ENCODE measurements around the gene MALAT1. TPM values are rescaled to one million over a fixed set of nuclear protein-coding genes. Genes with fewer than 3 reads are reported as not detected.

MALAT1 gene
- total and polyA plus RNA-seq, 2 experiments from 2014 or later: 2,206 to 6,020 TPM

DNA sequence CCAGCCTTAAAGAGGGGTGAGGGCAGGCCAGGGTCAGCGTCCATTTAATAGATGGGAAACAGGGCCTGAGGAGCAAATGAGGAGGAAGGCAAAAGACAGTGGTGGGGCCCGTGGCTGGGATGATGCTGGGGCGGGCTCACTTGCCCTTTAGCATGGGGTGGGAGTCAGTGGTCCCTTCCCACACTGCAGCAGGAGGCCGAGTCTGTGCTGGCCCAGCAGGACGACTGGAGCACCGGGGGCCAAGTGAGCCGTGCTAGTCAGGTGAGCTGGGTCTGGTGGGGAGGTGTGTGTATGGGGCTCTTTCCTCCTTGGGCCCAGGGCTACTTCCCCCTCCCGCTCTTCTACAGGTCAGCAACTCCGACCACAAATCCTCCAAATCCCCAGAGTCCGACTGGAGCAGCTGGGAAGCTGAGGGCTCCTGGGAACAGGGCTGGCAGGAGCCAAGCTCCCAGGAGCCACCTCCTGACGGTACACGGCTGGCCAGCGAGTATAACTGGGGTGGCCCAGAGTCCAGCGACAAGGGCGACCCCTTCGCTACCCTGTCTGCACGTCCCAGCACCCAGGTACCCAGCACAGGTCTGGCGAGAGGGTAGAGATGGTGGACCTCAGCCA, 38.9 kb downstream of the MALAT1 start:
- no peaks in the 10 kb centered on the region; the same call in 1 of the 2 replicates for H4K20me1 ChIP-seq (replicated peaks; ENCODE audit: insufficient read depth)
- Mint-ChIP-seq H3K36me3 (ENCODE audit: low read depth) (peaks cover 7% of the 10 kb centered on the region), H3K9me3 (no peaks in the 10 kb centered on the region), H3K4me1 (0 out of 3 replicates have a peak, but pooled peaks cover 2% of the 10 kb centered on the region), H3K4me3 (peak overlapping the region; percentile 44; the same call in 1 of the 3 replicates), H3K27me3 (ENCODE audit: insufficient read depth, low read depth, poor library complexity) (peaks cover 20% of the 10 kb centered on the region), H3K27ac (no peak overlapping the region)
- H3K27me3 ChIP-seq (ENCODE audit: insufficient read depth): peaks cover 27% of the 10 kb centered on the region
- H3K9me2 ChIP-seq (ENCODE audit: insufficient read depth): no peaks in the 10 kb centered on the region
- TF ChIP-seq EZH2 (IDR thresholded peaks at IDR 0.05; ENCODE audit: low read depth, unreplicated experiment) (no peak), CREB1 (CRISPR knock-in tag; IDR thresholded peaks at IDR 0.05; ENCODE audit: low read depth) (no peak), ZNF114 (CRISPR knock-in tag; IDR thresholded peaks at IDR 0.05) (no peak), ZNF331 (CRISPR knock-in tag; IDR thresholded peaks at IDR 0.05; ENCODE audit: low read depth) (no peak), POLR2AphosphoS5 (IDR thresholded peaks at IDR 0.05; ENCODE audit: low read depth) (no peak), EZH2phosphoT487 (IDR thresholded peaks at IDR 0.05; ENCODE audit: unreplicated experiment) (no peak), NANOG (IDR thresholded peaks at IDR 0.05; ENCODE audit: borderline replicate concordance) (no peak), JUNB (IDR thresholded peaks at IDR 0.05; ENCODE audit: unreplicated experiment) (no peak), STAT1 (IDR thresholded peaks at IDR 0.05; ENCODE audit: unreplicated experiment) (no peak)
- TF ChIP-seq, protein P1, sequence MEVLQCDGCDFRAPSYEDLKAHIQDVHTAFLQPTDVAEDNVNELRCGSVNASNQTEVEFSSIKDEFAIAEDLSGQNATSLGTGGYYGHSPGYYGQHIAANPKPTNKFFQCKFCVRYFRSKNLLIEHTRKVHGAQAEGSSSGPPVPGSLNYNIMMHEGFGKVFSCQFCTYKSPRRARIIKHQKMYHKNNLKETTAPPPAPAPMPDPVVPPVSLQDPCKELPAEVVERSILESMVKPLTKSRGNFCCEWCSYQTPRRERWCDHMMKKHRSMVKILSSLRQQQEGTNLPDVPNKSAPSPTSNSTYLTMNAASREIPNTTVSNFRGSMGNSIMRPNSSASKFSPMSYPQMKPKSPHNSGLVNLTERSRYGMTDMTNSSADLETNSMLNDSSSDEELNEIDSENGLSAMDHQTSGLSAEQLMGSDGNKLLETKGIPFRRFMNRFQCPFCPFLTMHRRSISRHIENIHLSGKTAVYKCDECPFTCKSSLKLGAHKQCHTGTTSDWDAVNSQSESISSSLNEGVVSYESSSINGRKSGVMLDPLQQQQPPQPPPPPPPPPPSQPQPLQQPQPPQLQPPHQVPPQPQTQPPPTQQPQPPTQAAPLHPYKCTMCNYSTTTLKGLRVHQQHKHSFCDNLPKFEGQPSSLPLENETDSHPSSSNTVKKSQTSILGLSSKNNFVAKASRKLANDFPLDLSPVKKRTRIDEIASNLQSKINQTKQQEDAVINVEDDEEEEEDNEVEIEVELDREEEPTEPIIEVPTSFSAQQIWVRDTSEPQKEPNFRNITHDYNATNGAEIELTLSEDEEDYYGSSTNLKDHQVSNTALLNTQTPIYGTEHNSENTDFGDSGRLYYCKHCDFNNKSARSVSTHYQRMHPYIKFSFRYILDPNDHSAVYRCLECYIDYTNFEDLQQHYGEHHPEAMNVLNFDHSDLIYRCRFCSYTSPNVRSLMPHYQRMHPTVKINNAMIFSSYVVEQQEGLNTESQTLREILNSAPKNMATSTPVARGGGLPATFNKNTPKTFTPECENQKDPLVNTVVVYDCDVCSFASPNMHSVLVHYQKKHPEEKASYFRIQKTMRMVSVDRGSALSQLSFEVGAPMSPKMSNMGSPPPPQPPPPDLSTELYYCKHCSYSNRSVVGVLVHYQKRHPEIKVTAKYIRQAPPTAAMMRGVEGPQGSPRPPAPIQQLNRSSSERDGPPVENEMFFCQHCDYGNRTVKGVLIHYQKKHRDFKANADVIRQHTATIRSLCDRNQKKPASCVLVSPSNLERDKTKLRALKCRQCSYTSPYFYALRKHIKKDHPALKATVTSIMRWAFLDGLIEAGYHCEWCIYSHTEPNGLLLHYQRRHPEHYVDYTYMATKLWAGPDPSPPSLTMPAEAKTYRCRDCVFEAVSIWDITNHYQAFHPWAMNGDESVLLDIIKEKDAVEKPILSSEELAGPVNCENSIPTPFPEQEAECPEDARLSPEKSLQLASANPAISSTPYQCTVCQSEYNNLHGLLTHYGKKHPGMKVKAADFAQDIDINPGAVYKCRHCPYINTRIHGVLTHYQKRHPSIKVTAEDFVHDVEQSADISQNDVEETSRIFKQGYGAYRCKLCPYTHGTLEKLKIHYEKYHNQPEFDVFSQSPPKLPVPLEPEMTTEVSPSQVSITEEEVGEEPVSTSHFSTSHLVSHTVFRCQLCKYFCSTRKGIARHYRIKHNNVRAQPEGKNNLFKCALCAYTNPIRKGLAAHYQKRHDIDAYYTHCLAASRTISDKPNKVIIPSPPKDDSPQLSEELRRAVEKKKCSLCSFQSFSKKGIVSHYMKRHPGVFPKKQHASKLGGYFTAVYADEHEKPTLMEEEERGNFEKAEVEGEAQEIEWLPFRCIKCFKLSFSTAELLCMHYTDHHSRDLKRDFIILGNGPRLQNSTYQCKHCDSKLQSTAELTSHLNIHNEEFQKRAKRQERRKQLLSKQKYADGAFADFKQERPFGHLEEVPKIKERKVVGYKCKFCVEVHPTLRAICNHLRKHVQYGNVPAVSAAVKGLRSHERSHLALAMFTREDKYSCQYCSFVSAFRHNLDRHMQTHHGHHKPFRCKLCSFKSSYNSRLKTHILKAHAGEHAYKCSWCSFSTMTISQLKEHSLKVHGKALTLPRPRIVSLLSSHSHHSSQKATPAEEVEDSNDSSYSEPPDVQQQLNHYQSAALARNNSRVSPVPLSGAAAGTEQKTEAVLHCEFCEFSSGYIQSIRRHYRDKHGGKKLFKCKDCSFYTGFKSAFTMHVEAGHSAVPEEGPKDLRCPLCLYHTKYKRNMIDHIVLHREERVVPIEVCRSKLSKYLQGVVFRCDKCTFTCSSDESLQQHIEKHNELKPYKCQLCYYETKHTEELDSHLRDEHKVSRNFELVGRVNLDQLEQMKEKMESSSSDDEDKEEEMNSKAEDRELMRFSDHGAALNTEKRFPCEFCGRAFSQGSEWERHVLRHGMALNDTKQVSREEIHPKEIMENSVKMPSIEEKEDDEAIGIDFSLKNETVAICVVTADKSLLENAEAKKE (CRISPR knock-in tag; IDR thresholded peaks at IDR 0.05): no peak
- TF ChIP-seq, protein P2, sequence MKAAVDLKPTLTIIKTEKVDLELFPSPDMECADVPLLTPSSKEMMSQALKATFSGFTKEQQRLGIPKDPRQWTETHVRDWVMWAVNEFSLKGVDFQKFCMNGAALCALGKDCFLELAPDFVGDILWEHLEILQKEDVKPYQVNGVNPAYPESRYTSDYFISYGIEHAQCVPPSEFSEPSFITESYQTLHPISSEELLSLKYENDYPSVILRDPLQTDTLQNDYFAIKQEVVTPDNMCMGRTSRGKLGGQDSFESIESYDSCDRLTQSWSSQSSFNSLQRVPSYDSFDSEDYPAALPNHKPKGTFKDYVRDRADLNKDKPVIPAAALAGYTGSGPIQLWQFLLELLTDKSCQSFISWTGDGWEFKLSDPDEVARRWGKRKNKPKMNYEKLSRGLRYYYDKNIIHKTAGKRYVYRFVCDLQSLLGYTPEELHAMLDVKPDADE (IDR thresholded peaks at IDR 0.05): no peak
- TF ChIP-seq, protein P3, sequence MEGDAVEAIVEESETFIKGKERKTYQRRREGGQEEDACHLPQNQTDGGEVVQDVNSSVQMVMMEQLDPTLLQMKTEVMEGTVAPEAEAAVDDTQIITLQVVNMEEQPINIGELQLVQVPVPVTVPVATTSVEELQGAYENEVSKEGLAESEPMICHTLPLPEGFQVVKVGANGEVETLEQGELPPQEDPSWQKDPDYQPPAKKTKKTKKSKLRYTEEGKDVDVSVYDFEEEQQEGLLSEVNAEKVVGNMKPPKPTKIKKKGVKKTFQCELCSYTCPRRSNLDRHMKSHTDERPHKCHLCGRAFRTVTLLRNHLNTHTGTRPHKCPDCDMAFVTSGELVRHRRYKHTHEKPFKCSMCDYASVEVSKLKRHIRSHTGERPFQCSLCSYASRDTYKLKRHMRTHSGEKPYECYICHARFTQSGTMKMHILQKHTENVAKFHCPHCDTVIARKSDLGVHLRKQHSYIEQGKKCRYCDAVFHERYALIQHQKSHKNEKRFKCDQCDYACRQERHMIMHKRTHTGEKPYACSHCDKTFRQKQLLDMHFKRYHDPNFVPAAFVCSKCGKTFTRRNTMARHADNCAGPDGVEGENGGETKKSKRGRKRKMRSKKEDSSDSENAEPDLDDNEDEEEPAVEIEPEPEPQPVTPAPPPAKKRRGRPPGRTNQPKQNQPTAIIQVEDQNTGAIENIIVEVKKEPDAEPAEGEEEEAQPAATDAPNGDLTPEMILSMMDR (conservative IDR thresholded peaks at IDR 0.05; ENCODE audit: low read depth in 2 of 2): no peak
- TF ChIP-seq, protein P4, sequence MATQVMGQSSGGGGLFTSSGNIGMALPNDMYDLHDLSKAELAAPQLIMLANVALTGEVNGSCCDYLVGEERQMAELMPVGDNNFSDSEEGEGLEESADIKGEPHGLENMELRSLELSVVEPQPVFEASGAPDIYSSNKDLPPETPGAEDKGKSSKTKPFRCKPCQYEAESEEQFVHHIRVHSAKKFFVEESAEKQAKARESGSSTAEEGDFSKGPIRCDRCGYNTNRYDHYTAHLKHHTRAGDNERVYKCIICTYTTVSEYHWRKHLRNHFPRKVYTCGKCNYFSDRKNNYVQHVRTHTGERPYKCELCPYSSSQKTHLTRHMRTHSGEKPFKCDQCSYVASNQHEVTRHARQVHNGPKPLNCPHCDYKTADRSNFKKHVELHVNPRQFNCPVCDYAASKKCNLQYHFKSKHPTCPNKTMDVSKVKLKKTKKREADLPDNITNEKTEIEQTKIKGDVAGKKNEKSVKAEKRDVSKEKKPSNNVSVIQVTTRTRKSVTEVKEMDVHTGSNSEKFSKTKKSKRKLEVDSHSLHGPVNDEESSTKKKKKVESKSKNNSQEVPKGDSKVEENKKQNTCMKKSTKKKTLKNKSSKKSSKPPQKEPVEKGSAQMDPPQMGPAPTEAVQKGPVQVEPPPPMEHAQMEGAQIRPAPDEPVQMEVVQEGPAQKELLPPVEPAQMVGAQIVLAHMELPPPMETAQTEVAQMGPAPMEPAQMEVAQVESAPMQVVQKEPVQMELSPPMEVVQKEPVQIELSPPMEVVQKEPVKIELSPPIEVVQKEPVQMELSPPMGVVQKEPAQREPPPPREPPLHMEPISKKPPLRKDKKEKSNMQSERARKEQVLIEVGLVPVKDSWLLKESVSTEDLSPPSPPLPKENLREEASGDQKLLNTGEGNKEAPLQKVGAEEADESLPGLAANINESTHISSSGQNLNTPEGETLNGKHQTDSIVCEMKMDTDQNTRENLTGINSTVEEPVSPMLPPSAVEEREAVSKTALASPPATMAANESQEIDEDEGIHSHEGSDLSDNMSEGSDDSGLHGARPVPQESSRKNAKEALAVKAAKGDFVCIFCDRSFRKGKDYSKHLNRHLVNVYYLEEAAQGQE (IDR thresholded peaks at IDR 0.05; ENCODE audit: unreplicated experiment): no peak
- no peak for DNase-seq (ENCODE audit: low spot score)
- peaks cover 5% of the 10 kb centered on the region; the same call in 1 of the 2 replicates for H3K4me1 ChIP-seq (ENCODE audit: insufficient read depth)
- no peak overlapping the region for H2AFZ ChIP-seq
- no peak overlapping the region for H3K4me2 ChIP-seq
- no peak overlapping the region for H3K27ac ChIP-seq (ENCODE audit: low read depth)
- no peaks in the 10 kb centered on the region for H3K79me2 ChIP-seq (replicated peaks; ENCODE audit: insufficient read depth)
- peaks cover 33% of the 10 kb centered on the region; the same call in 1 of the 2 replicates for H3F3A ChIP-seq (replicated peaks; ENCODE audit: low read depth)
- H3K36me3 ChIP-seq (ENCODE audit: insufficient read depth): no peaks in the 10 kb centered on the region; the same call in 1 of the 2 replicates
- H3K4me3 ChIP-seq: no peak overlapping the region
- ATAC-seq: no peak

Measured in GM23338 (cell line).